Smooth muscle cell (in vitro differentiated cells): ENCODE results near the gene KIF25. TPM values are rescaled to one million over a fixed set of nuclear protein-coding genes. Genes with fewer than 3 reads are reported as not detected.

Experiments used
- DNase-seq: peaks from one replicate; lab custom pipeline; 2025; ENCODE audit not compliant: unreplicated experiment; lab: John Stamatoyannopoulos, UW
- H2AFZ ChIP-seq: fragments of 200-600 bp; sonication (generic); 2 replicates; pipeline ENCODE4 v1.6.0; 2016; ENCODE audit warnings: antibody characterized with exemption, low read depth, mild to moderate bottlenecking
- H3F3A ChIP-seq: fragments of 200-600 bp; sonication (generic); 2 replicates; pipeline ENCODE4 v1.6.0; 2017; ENCODE audit warnings: antibody characterized with exemption, low read depth
- H3K27ac ChIP-seq: fragments of 200-600 bp; sonication (generic); 2 replicates; pipeline ENCODE4 v1.5.1; 2016; ENCODE audit warnings: low read depth, mild to moderate bottlenecking
- H3K27me3 ChIP-seq: fragments of 200-600 bp; sonication (generic); 2 replicates; pipeline ENCODE4 v1.6.1; 2016; ENCODE audit warnings: low read depth, mild to moderate bottlenecking
- H3K36me3 ChIP-seq: fragments of 200-600 bp; sonication (generic); 2 replicates; pipeline ENCODE4 v1.5.1; 2016; ENCODE audit warnings: low read depth
- H3K4me1 ChIP-seq: fragments of 200-600 bp; sonication (generic); 2 replicates; pipeline ENCODE4 v1.5.1; 2016; ENCODE audit warnings: low read depth
- H3K4me2 ChIP-seq: fragments of 200-600 bp; sonication (generic); 2 replicates; pipeline ENCODE4 v1.6.0; 2016; ENCODE audit warnings: mild to moderate bottlenecking
- H3K4me3 ChIP-seq: fragments of 200-600 bp; sonication (generic); 2 replicates; pipeline ENCODE4 v1.5.1; 2016; ENCODE audit warnings: mild to moderate bottlenecking
- H3K79me2 ChIP-seq: fragments of 200-600 bp; sonication (generic); 2 replicates; pipeline ENCODE4 v1.6.0; 2016; ENCODE audit warnings: low read depth, mild to moderate bottlenecking
- H3K9ac ChIP-seq: fragments of 200-600 bp; sonication (generic); 2 replicates; pipeline ENCODE4 v1.6.0; 2016; ENCODE audit warnings: low read depth
- H3K9me3 ChIP-seq: fragments of 200-600 bp; sonication (generic); replicated peaks from 2 replicates; pipeline ENCODE4 v1.5.1; 2016; ENCODE audit warnings: low read depth
- H4K20me1 ChIP-seq: fragments of 200-600 bp; sonication (generic); 2 replicates; pipeline ENCODE4 v1.6.0; 2016; ENCODE audit warnings: low read depth
- CTCF ChIP-seq: fragments of 200-600 bp; sonication (generic); IDR thresholded peaks from 2 replicates; pipeline ENCODE4 v1.5.1; 2017; ENCODE audit warnings: borderline replicate concordance, mild to moderate bottlenecking, antibody characterized with exemption; ENCODE audit not compliant: insufficient read depth, poor library complexity, severe bottlenecking
- WGBS: methylation state at CpG from one replicate; pipeline ENCODE4 v1.1.7; 2016; ENCODE audit warnings: low lambda C conversion rate; 5-methylcytosine and 5-hydroxymethylcytosine counted together
- polyA plus RNA-seq: library from polyadenylated mRNA; unstranded; fragments of >200 nt; fragmentation: Nextera tagmentation; extraction: Ambion mirVana; gene quantifications from 2 replicates; pipeline ENCODE4 v1.2.1, GENCODE V29; 2016
- total RNA-seq: library from RNA; depleted of rRNA; stranded (reverse); fragments of >200 nt; gene quantifications from 2 replicates; pipeline ENCODE4 v1.2.3, GENCODE V29; 2014

Gene KIF25
- total and polyA plus RNA-seq, 2 experiments from 2014 or later, result 0.22 to 1.5 TPM

GRCh38 chr6:168090706-168091105 is 93.2 kb downstream of the KIF25 start:
- WGBS, result 90% methylated on average over 17 of the region's 17 CpGs
- Histone ChIP-seq H3K36me3 (no peaks in the 10 kb centered on the region), H2AFZ (no peak overlapping the region), H3K4me1 (peaks cover 8% of the 10 kb centered on the region), H3K9me3 (no peaks in the 10 kb centered on the region), H3K27me3 (no peaks in the 10 kb centered on the region), H3K79me2 (no peaks in the 10 kb centered on the region), H3K27ac (no peak overlapping the region), H3F3A (peaks cover 5% of the 10 kb centered on the region), H3K9ac (no peak overlapping the region), H4K20me1 (no peaks in the 10 kb centered on the region), H3K4me2 (no peak overlapping the region), H3K4me3 (no peak overlapping the region)
- DNase-seq, result no peak
- TF ChIP-seq CTCF, result no peak

- Histone ChIP-seq H4K20me1 (no peaks in the 10 kb centered on the region), H3F3A (peaks cover 5% of the 10 kb centered on the region), H2AFZ (no peak overlapping the region), H3K27me3 (no peaks in the 10 kb centered on the region), H3K9ac (no peak overlapping the region), H3K27ac (no peak overlapping the region), H3K4me2 (no peak overlapping the region), H3K79me2 (no peaks in the 10 kb centered on the region), H3K4me3 (no peak overlapping the region), H3K4me1 (peaks cover 8% of the 10 kb centered on the region), H3K36me3 (no peaks in the 10 kb centered on the region), H3K9me3 (no peaks in the 10 kb centered on the region)
- WGBS, result 95% methylated on average over 28 of the region's 28 CpGs
- no peak for DNase-seq
- no peak for TF ChIP-seq CTCF
These were observed 94.2 kb downstream of the KIF25 start for GRCh38 chr6:168091381-168092264.

GRCh38 chr6:168092541-168092940 is 95.1 kb downstream of the KIF25 start:
- Histone ChIP-seq H3K4me2 (no peak overlapping the region), H3K27me3 (no peaks in the 10 kb centered on the region), H3K4me3 (no peak overlapping the region), H3K9me3 (no peaks in the 10 kb centered on the region), H3K79me2 (no peaks in the 10 kb centered on the region), H3K36me3 (no peaks in the 10 kb centered on the region), H3F3A (peaks cover 5% of the 10 kb centered on the region), H3K9ac (no peak overlapping the region), H4K20me1 (no peaks in the 10 kb centered on the region), H2AFZ (no peak overlapping the region), H3K4me1 (peaks cover 8% of the 10 kb centered on the region), H3K27ac (no peak overlapping the region)
- no peak for TF ChIP-seq CTCF
- no peak for DNase-seq
- 82% methylated on average over 8 of the region's 8 CpGs for WGBS

- Histone ChIP-seq H3K79me2 (no peaks in the 10 kb centered on the region), H2AFZ (no peak overlapping the region), H3K27me3 (no peaks in the 10 kb centered on the region), H3K4me3 (no peak overlapping the region), H3K9me3 (no peaks in the 10 kb centered on the region), H3K9ac (no peak overlapping the region), H3F3A (peaks cover 5% of the 10 kb centered on the region), H3K27ac (no peak overlapping the region), H3K4me2 (no peak overlapping the region), H3K36me3 (no peaks in the 10 kb centered on the region), H3K4me1 (peaks cover 8% of the 10 kb centered on the region), H4K20me1 (no peaks in the 10 kb centered on the region)
- WGBS, result 80% methylated on average over 12 of the region's 12 CpGs
- DNase-seq, result no peak
- no peak for TF ChIP-seq CTCF
These were observed 95.6 kb downstream of the KIF25 start for GRCh38 chr6:168093071-168093505.
